Measurements from ENCODE around the gene SGK1.
"Not testable (repeated sequence)": the region's sequence is repeated elsewhere in the genome, so short reads cannot be mapped to it uniquely, and the experiment has no call there.

SGK1 gene

DNA sequence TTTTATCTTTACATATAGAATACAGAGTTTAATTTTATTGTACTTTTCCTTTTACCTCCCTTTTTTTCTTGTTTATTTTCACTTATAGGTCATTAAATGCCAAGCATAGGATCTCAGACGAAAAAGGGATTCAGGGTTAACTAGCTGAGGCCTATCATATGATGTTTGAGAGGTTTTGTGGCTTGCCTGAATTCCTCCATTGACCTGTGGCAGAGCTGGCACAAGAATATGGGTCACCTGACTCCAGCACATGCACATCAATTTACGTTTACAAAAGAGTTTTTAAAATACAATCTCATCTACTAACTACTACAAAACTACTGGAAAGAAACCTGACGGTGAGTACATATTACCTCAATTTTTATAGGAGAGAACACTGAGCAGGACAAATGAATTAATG, 60.4 kb downstream of the SGK1 start:
- ATAC-seq (no peak), DNase-seq (no peak)
- Mint-ChIP-seq H3K27me3 (no peaks in the 10 kb centered on the region), H3K27ac (no peak overlapping the region), H3K4me3 (no peak overlapping the region), H3K4me1 (peaks cover 15% of the 10 kb centered on the region), H3K9me3 (no peaks in the 10 kb centered on the region)

DNA sequence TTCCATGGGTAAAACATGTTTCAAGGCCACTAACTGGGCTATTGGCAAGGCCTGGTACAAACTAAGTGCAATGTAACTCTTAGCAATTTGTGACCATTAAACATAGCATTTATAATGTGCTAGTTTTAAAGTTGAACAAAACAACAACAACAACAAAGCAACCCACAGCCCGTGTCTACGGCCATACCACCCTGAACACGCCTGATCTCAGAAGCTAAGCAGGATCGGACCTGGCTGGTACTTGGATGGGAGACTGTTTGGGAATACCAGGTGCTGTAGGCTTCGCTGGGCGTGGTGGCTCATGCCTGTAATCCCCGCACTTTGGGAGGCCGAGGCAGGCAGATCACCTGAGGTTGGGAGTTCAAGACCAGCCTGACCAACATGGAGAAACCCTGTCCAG, 61.0 kb downstream of the SGK1 start:
- ATAC-seq = no peak
- H3K4me1 Mint-ChIP-seq = peaks cover 17% of the 10 kb centered on the region
- DNase-seq = no peak
- no peak overlapping the region for H3K4me3 Mint-ChIP-seq
- no peaks in the 10 kb centered on the region for H3K9me3 Mint-ChIP-seq
- no peak overlapping the region for H3K27ac Mint-ChIP-seq
- no peaks in the 10 kb centered on the region for H3K27me3 Mint-ChIP-seq

DNA sequence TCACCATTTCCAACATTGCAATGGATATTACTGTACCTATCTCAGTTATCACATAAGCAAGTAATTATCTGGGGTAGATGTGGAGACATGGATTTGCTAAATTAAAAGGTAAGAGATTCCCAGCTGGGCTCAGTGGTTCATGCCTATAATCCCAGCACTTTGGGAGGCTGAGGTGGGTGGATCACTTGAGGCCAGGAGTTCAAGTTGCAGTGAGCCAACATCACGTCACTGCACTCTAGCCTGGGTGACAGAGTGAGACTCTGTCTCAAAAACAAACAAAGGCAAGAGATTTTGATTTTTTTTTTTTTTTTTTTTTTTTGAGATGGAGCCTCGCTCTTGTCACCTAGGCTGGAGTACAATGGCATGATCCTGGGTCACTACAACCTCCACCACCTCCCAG, 62.6 kb downstream of the SGK1 start:
- DNase-seq, H3K4me3 Mint-ChIP-seq, ATAC-seq, H3K27me3 Mint-ChIP-seq, H3K27ac Mint-ChIP-seq, H3K9me3 Mint-ChIP-seq: not testable (repeated sequence)
- peaks cover 22% of the 10 kb centered on the region for H3K4me1 Mint-ChIP-seq

DNA sequence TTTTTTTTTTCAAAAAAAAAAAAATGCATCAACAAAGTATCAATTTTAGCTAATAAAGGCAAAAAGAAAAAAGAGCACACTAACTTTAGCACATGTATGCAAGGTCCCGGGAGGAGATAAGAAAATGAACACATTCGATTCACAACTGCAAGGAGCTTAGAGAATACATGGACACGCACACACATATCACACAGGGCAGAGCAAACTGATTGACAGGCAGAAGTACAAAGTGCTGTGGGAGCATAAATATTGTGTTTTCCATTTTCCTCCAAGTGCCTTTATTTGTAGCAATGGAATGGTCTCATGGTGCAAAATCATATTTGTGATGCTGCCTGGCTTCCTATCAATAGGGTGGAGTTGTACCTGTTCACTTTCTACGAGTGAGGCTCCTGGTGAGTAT, 63.8 kb downstream of the SGK1 start:
- ATAC-seq = no peak
- Mint-ChIP-seq H3K27ac (no peak overlapping the region), H3K4me1 (peaks cover 34% of the 10 kb centered on the region), H3K27me3 (no peaks in the 10 kb centered on the region), H3K4me3 (no peak overlapping the region), H3K9me3 (no peaks in the 10 kb centered on the region)
- no peak for DNase-seq

DNA sequence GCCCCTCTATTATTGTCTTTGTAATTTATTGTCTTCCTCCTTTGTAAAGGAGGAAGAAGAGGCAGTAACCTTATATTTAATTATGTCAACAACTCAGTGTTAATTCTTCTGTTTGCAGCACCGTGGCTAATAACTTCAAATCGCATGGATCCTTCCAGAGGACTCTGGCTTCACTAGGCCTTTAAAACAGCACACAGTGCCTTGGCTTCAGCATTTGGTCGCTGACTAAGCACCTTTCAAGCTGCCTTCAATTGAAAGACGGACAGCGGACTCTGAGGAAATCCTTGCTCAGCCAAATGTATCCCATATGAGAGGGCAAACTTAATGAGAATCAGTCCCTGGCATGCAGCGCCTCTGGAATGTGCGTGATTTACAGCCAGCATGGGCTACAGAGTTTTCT, 64.2 kb downstream of the SGK1 start:
- no peak for DNase-seq
- Mint-ChIP-seq H3K27ac (no peak overlapping the region), H3K9me3 (no peaks in the 10 kb centered on the region), H3K4me3 (no peak overlapping the region), H3K4me1 (peaks cover 38% of the 10 kb centered on the region), H3K27me3 (no peaks in the 10 kb centered on the region)
- no peak for ATAC-seq

DNA sequence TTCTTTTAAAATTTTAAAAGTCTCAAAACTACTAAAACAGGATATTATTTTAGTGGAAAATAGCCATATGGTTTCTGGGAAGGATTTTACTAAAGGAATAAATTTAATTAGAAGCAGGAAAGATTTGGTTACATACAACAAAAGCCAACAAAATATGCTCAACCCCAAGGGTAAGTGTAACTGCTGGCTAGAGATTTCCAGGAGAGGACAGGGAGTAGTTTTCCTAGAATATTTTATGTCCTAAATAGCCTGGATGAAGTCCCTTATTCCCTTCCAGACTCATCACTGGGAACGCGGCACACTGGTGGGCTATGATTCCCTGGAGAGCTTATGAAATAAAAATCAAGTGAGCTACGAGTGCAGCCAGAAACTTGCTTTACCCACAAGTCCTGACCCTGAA, 66.6 kb downstream of the SGK1 start:
- no peaks in the 10 kb centered on the region for H3K27me3 Mint-ChIP-seq
- ATAC-seq (no peak), DNase-seq (no peak)
- no peak overlapping the region for H3K27ac Mint-ChIP-seq
- no peaks in the 10 kb centered on the region for H3K9me3 Mint-ChIP-seq
- no peak overlapping the region for H3K4me3 Mint-ChIP-seq
- H3K4me1 Mint-ChIP-seq = peaks cover 59% of the 10 kb centered on the region

DNA sequence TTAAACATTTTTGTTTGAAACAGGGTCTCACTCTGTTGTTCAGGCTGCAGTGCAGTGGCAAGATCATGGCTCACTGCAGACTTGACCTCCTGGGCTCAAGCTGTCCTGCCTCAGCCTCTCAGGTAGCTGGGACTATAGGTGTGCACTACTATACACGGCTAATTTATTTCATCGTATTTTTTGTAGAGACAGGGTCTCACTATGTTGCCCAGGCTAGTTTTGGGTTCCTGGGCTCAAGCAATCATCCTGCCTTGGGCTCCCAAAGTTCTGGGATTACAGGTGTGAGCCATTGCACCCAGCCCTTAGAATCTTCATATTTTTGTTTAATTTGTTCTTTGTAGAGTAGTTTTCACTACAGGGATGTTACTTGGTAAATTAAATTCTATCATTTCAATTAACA, 67.1 kb downstream of the SGK1 start:
- H3K4me1 Mint-ChIP-seq = peaks cover 64% of the 10 kb centered on the region
- no peak overlapping the region for H3K27ac Mint-ChIP-seq
- DNase-seq (no peak), ATAC-seq (no peak)
- no peaks in the 10 kb centered on the region for H3K9me3 Mint-ChIP-seq
- H3K27me3 Mint-ChIP-seq = no peaks in the 10 kb centered on the region
- peak overlapping the region in 1 of 2 donors; percentile 37 for H3K4me3 Mint-ChIP-seq

DNA sequence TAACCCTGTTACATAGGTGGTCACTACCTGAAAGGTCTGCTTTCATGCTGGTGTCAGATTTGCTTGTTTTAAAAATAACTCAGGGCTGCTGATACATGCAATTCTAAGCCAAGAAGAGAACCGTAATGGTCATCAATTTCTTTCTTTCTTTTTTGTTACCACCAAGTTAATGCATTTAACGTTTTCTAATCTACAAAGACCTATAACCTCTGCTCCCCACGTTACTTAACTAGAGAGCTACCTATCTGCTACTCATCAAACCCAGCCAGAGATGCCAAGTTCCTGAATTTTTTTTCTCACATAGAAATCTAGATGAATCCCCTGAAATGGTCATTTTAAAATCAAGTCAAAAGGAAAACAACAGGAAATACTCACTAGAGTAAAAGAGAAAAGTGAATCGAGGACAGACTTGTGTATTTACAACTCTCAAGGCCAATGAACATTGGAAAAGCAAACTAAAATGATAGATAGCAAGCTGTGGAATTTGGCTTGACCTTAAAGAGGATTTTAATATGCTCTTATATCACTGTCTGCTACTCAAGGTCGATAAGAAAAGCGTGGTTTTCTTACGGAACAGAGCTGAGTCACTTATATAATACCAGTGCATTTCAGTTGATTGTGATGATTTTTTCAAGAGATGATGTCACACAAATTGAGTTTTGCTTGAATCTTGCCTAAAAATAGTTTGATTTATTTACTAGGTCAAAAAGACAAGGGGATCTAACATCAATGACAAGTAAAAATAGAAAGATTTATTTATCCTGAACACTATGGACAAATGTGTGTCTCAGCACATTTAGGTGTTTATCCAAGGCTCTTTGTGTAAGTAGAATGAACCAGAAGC, 67.9 kb downstream of the SGK1 start:
- Mint-ChIP-seq H3K27me3 (no peaks in the 10 kb centered on the region), H3K27ac (peak overlapping the region; percentile 79 to 80), H3K9me3 (no peaks in the 10 kb centered on the region), H3K4me1 (peaks cover 72% of the 10 kb centered on the region), H3K4me3 (peak overlapping the region; percentile 72 to 76)
- DNase-seq (no peak), ATAC-seq (no peak)

DNA sequence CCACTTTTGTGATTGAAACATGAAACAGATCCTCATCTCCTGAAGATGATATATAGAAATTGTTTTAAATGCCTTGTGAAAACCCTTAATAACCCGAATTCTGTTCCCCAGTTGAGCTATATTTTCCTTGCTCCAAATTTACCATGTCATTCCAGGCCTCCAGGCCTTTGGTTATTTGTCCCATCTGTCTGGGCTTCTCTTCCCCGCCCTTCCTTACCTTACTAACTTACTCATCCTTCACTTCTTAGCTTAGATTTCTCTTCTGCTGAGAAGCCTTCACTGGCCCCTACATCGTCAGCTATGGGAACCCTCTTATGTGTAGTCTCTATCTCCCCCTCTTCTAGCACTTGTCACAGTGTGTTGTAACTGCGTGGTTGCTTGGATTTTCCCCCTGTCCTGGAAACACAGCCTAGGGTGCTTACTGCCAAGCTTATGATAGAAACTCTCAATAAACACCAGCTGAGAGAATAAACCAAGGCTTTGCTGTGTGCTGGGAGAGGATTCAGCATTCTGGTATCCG, 68.6 kb downstream of the SGK1 start:
- no peaks in the 10 kb centered on the region for H3K9me3 Mint-ChIP-seq
- H3K4me3 Mint-ChIP-seq = peak overlapping the region; percentile 72 to 76
- no peaks in the 10 kb centered on the region for H3K27me3 Mint-ChIP-seq
- no peak for ATAC-seq
- no peak for DNase-seq
- peak overlapping the region; percentile 6 to 80 for H3K27ac Mint-ChIP-seq
- H3K4me1 Mint-ChIP-seq = peaks cover 75% of the 10 kb centered on the region

DNA sequence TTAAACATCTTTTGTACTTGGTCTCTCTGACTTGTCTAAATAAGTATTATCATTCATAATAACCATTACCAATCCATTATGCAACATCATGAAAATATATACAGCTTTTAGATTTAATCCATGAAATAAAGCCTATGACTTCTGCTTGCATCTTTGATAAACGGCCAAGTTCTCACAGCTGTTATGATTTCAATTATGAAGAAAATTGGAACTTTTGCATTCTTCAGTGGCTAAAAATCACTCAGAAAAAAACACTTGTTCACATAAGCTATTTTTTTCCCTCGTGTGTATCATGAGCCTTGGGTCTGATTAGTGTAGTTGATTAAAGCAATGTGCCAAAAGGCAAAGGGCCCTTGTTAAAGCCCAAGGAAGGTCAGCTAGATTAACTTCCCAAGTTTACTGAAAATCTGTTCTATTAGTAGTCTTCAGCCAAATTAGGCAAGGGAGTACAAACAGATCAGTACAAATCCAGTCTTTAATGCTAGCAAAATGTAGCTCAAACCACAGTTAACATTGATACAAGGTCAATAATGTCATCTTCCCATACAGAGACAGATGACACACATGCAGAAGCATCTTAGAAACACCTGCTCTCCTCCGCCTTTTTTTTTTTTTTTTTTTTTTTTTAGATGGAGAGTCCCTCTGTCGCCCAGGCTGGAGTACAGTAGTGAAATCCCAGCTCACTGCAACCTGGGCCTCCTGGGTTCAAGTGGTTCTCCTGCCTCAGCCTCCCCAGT, 69.9 kb downstream of the SGK1 start:
- H3K27ac Mint-ChIP-seq = peak overlapping the region; percentile 94 to 98
- no peak for DNase-seq
- H3K9me3 Mint-ChIP-seq = no peaks in the 10 kb centered on the region
- no peak for ATAC-seq
- H3K4me1 Mint-ChIP-seq = peaks cover 68% of the 10 kb centered on the region
- peak overlapping the region; percentile 22 to 72 for H3K4me3 Mint-ChIP-seq
- no peaks in the 10 kb centered on the region for H3K27me3 Mint-ChIP-seq

DNA sequence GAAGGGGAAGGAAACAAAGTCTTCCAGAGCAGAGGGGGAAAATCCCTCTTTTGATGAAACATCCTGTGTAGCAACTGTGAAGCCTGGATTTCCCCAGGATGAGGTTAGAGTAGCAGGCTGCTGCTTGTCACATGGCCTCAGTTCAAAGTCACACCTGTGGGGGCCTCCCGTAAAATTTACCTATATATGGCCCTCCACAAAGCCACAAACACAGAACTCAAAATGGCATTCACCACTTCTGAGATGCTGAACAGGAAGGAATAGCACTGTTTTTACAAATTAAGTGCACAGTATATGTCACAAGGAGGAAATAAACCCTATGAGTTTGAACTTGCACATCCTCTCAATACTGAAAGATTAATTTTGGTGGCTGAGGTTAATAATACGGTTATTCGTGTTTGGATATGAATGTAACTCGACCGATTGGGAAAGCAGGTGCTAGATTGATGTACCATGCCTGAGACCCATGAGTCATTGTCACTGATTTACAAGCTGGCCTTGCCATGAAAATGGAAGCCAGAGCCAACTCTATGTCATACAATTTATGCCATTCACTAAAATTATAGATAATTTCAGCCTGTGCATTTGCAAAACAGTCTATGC, 70.6 kb downstream of the SGK1 start:
- DNase-seq = peak; percentile 75 to 90
- Mint-ChIP-seq H3K27ac (peak overlapping the region; percentile 97 to 98), H3K9me3 (no peaks in the 10 kb centered on the region), H3K4me1 (peaks cover 67% of the 10 kb centered on the region), H3K4me3 (peak overlapping the region; percentile 18 to 68), H3K27me3 (no peaks in the 10 kb centered on the region)
- ATAC-seq = peak; percentile 95

DNA sequence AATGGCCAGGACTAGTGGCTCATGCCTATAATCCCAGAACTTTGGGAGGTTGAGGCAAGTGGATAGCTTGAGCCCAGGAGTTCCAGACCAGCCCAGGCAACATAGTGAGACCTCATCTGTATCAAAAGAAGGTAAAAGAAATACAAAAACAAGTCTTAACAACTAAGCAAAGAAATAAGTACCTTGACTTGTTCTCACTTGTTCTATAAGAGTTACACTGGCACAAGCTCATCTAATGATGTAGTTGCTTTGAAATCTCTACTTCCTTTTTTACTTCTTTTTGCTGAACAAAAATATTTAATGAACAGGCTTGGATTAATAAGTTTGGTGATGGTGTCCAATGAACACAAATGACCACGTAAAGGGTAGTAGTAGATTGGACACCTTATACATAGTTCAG, 72.2 kb downstream of the SGK1 start:
- peak overlapping the region; percentile 49 to 74 for H3K27ac Mint-ChIP-seq
- H3K4me3 Mint-ChIP-seq = peak overlapping the region in 1 of 2 donors; percentile 0
- no peak for DNase-seq
- H3K9me3 Mint-ChIP-seq = peaks cover 5 to 8% of the 10 kb centered on the region in 2 donors
- no peaks in the 10 kb centered on the region for H3K27me3 Mint-ChIP-seq
- ATAC-seq = no peak
- H3K4me1 Mint-ChIP-seq = peaks cover 71% of the 10 kb centered on the region

DNA sequence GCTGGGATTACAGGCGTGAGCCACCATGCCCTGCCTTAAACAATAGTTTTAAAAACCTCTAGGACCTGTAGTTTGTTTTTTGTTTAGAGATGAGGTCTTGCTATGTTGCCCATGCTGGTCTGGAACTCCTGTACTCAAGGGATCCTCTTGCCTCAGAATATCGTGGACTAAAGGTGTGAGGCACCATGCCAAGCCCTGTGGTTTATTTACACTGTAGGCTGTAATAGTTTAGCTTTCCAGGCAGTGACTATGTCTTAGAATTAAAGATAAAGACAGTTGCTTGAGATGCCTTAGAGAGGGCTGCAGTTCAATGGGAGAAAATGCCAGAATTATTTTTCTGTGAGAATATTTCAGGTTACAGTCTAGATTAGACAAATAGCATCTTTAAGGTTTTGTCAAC, 72.9 kb downstream of the SGK1 start:
- DNase-seq = no peak
- Mint-ChIP-seq H3K9me3 (peaks cover 5 to 8% of the 10 kb centered on the region in 2 donors), H3K27me3 (no peaks in the 10 kb centered on the region), H3K4me1 (peaks cover 71% of the 10 kb centered on the region), H3K4me3 (no peak overlapping the region), H3K27ac (peak overlapping the region; percentile 28 to 86)
- ATAC-seq = no peak

DNA sequence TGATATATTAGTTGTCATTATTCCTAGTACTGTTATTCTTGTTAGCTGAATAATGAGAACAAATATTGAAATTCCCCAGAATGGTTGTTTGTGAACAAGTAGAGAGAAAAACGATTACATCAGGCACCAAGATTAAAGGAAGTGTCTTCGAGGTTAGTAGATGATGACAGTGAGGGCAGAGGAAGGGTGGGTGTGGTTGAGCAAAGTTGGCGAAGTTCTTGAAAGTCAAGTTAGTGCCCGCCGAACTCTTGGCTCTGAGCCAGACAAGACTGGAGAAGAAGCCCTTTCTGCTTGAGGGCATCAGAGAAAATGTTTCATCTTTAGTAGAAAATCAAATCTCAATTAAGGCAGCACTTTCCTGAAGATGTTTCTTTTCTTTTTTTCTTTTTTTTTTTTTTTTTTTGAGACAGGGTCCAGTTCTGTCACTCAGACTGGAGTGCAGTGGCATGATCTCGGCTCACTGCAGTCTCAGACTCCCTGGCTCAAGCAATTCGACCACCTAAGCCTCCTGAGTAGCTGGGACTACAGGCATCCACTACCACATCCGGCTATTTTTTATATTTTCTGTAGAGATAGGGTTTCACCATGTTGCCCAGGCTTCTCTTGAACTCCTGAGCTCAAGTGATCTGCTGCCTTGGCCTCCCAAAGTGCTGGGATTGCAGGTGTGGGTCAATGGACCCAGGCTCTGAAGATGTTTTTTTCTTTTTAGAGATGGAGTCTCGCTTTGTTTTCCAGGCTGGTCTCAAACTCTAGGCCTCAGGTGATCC, 77.1 kb downstream of the SGK1 start:
- Mint-ChIP-seq H3K4me1 (peaks cover 71% of the 10 kb centered on the region), H3K4me3 (peak overlapping the region; percentile 61 to 70)
- peak; percentile 87 for ATAC-seq

More for the DNA sequence above, 77.1 kb downstream of the SGK1 start:
- Mint-ChIP-seq H3K27me3 (no peaks in the 10 kb centered on the region), H3K27ac (peak overlapping the region; percentile 95 to 99), H3K9me3 (peaks cover 5 to 8% of the 10 kb centered on the region in 2 donors)
- DNase-seq = peak; percentile 72 to 85
